Upper lobe of right lung (tissue), 1 donor: ENCODE measurements around the gene ADCY4. TPM values are rescaled to one million over a fixed set of nuclear protein-coding genes. Genes with fewer than 3 reads are reported as not detected.

Experiments
- ATAC-seq: fragments of 200-7000 bp; cut with Tn5 transposase; one replicate; pipeline ENCODE4 v1.9.1; 2020; ENCODE audit warnings: mild to moderate bottlenecking, moderate library complexity
- DNase-seq: peaks from one replicate; pipeline ENCODE4 v3.0.0-alpha.2; 2020
- H3K27ac ChIP-seq: fragments of 200-600 bp; one replicate; pipeline ENCODE4 v1.8.0; 2022
- H3K27me3 ChIP-seq: fragments of 200-600 bp; one replicate; pipeline ENCODE4 v1.8.0; 2022; ENCODE audit warnings: mild to moderate bottlenecking
- H3K36me3 ChIP-seq: fragments of 200-600 bp; one replicate; pipeline ENCODE4 v1.8.0; 2022
- H3K4me1 ChIP-seq: fragments of 200-600 bp; one replicate; pipeline ENCODE4 v1.8.0; 2022
- H3K4me3 ChIP-seq: fragments of 200-600 bp; one replicate; pipeline ENCODE4 v1.8.0; 2022; ENCODE audit warnings: mild to moderate bottlenecking
- H3K9me3 ChIP-seq: fragments of 200-600 bp; one replicate; pipeline ENCODE4 v1.8.0; 2022
- CTCF ChIP-seq: fragments of 200-600 bp; IDR thresholded peaks from one replicate; pipeline ENCODE4 v1.8.0; 2022; ENCODE audit warnings: antibody characterized with exemption
- intact Hi-C: fragments of 100-400 bp; cut with DNase I; formaldehyde crosslinking; loops from one replicate; pipeline ENCODE4 v1.11.0; 2022
- total RNA-seq: library from RNA; stranded (reverse); fragmentation: NEBNext Ultra II Directional; extraction: Animal tissue kit (Norgen Biotek cat#: 25700); gene quantifications from one replicate; pipeline ENCODE4 v1.2.1, GENCODE V29; 2021
- donor health status: DM: no; HTN: yes; CAD: no; lungs with severe emphysema.

Gene ADCY4
- total RNA-seq, 1 donor from 2014 or later = 54.5 TPM

DNA sequence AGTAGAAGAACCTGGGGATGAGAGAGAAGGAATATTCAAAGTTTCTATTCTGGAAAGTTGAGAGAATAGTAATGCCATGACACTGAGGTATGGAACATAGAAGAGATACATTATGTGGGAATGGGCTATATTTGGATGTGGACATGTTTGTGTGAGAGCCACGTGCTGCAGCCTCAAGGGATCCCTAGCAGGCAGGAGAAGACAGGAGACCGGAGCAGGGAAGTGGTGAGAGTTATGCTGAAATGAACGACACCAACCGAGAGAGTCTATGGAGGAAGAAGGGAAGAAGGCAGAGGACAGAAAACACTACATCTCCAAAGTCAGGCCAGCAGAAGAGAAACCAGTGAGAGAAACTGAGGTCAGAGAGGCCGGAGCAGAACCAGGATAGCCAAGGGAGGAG, 14.9 kb upstream of the ADCY4 start:
- Histone ChIP-seq H3K4me1 (peaks cover 11% of the 10 kb centered on the region), H3K4me3 (no peak overlapping the region), H3K36me3 (no peaks in the 10 kb centered on the region), H3K9me3 (no peaks in the 10 kb centered on the region), H3K27ac (no peak overlapping the region), H3K27me3 (no peaks in the 10 kb centered on the region)
- ATAC-seq (no peak), DNase-seq (no peak)
- no peak for TF ChIP-seq CTCF
- intact Hi-C loops = no loop called here

DNA sequence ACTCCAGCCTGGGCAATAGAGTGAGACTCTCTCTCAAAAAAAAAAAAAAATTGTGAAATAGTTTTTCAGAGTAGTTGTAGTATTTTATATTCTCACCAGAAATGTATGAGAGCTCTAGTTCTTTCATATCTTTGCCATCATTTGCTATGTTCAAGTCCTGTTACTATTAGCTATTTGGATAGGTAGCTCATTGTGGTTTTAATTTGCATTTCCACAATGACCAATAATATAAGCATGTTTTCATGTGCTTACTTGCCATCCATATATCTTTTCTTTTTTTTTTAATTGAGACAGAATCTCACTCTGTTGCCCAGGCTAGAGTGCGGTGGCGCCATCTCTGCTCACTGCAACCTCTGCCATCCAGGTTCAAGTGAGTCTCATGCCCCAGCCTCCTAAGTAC, 13.3 kb upstream of the ADCY4 start:
- H3K9me3 ChIP-seq = no peaks in the 10 kb centered on the region
- no peaks in the 10 kb centered on the region for H3K36me3 ChIP-seq
- ATAC-seq = no peak
- TF ChIP-seq CTCF = no peak
- intact Hi-C loops = no loop called here
- H3K27me3 ChIP-seq = no peaks in the 10 kb centered on the region
- no peak overlapping the region for H3K27ac ChIP-seq
- no peak overlapping the region for H3K4me3 ChIP-seq
- no peak for DNase-seq
- H3K4me1 ChIP-seq = peaks cover 6% of the 10 kb centered on the region

DNA sequence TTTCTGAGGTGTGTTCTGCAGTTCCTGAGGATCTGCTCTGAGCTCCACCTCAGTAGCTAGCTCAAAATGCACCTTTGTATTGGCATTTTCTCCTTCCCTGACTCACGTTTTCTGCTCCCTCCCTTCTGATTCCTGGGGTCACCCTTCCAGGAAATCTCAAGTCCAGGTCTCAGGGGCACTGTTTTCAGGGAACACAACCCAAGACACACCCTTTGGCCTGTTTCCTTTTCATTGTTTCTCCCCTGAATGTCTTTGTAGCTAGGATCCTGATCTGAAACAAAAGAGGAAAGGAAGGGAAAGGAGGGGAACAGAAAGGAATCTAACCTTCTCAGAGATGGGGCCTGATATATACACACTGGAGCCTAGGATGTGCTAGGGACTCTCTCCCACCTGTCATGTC, 12.3 kb upstream of the ADCY4 start:
- Histone ChIP-seq H3K36me3 (no peaks in the 10 kb centered on the region), H3K27me3 (no peaks in the 10 kb centered on the region), H3K9me3 (no peaks in the 10 kb centered on the region), H3K4me1 (peaks cover 6% of the 10 kb centered on the region), H3K27ac (no peak overlapping the region), H3K4me3 (no peak overlapping the region)
- TF ChIP-seq CTCF = no peak
- ATAC-seq (no peak), DNase-seq (no peak)
- intact Hi-C loops = no loop called here

DNA sequence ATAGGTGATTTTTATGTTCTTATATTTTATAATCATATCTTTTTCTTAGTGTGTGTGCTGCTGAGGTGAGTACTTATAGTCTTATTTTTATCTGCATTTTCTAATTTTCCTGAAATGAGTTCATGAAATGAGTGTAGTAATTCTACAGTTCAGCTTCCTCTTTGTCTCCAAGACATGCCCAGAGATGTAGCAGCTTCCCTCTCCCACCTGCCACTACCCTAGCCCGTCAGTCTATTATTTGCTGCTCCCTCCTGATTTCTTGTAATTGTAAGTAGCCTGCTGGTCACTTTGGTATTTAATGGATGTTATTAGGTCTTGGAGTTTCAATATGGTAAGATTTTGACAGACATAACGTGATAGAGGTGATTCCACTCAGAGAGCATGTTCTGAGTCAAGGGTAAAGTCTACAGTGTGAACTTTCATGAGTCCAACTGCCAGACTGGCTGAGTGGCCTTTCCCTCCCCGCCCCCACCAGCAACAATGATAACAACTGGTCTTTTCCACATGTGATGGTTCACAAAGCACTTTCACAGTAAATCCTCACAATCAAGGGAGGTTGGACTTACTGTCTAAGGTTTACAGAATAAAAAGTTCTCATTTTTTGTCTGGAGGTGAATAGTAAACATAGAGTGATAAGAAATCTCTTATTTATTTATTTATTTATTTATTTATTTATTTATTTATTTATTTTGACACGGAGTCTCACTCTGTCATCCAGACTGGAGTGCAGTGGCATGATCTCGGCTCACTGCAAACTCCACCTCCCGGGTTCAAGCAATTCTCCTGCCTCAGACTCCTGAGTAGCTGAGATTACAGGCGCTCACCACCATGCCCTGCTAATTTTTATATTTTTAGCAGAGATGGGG, 9.2 kb upstream of the ADCY4 start:
- H3K27me3 ChIP-seq = no peaks in the 10 kb centered on the region
- no peaks in the 10 kb centered on the region for H3K9me3 ChIP-seq
- intact Hi-C loops = no loop called here
- H3K36me3 ChIP-seq = no peaks in the 10 kb centered on the region
- H3K4me1 ChIP-seq = peaks cover 3% of the 10 kb centered on the region
- DNase-seq = no peak
- no peak for TF ChIP-seq CTCF
- H3K27ac ChIP-seq = no peak overlapping the region
- no peak overlapping the region for H3K4me3 ChIP-seq
- no peak for ATAC-seq

- Histone ChIP-seq H3K4me3 (no peak overlapping the region), H3K36me3 (no peaks in the 10 kb centered on the region), H3K4me1 (peaks cover 12% of the 10 kb centered on the region), H3K27me3 (no peaks in the 10 kb centered on the region), H3K27ac (no peak overlapping the region), H3K9me3 (no peaks in the 10 kb centered on the region)
- no peak for TF ChIP-seq CTCF
- intact Hi-C loops = no loop called here
- ATAC-seq (no peak), DNase-seq (no peak)
These were observed 8.0 kb upstream of the ADCY4 start for GRCh38 chr14:24342889-24343288.
